ENCODE results near the gene TOB1. TPM values are rescaled to one million over a fixed set of nuclear protein-coding genes. Genes with fewer than 3 reads are reported as not detected.

Gene TOB1
- total RNA-seq, 1 donor: 18.6 TPM

- no peak for DNase-seq (ENCODE audit: low read depth)
- no peak for TF ChIP-seq CTCF (IDR thresholded peaks at IDR 0.05; ENCODE audit: insufficient read depth, low read depth, low read length)
- no peak overlapping the region for H3K4me3 ChIP-seq (ENCODE audit: low read depth, low read length)
These were observed 23.5 kb upstream of the TOB1 start for GRCh38 chr17:50889528-50890118.

- no peak overlapping the region for H3K4me3 ChIP-seq (ENCODE audit: low read depth, low read length)
- no peak for DNase-seq (ENCODE audit: low read depth)
- TF ChIP-seq CTCF (IDR thresholded peaks at IDR 0.05; ENCODE audit: insufficient read depth, low read depth, low read length): no peak
These were observed 21.6 kb upstream of the TOB1 start for GRCh38 chr17:50887705-50888245.

- no peak overlapping the region for H3K4me3 ChIP-seq (ENCODE audit: low read depth, low read length)
- DNase-seq (ENCODE audit: low read depth): no peak
- no peak for TF ChIP-seq CTCF (IDR thresholded peaks at IDR 0.05; ENCODE audit: insufficient read depth, low read depth, low read length)
These were observed 18.5 kb upstream of the TOB1 start for GRCh38 chr17:50884439-50885311.

GRCh38 chr17:50883850-50884438 is 17.8 kb upstream of the TOB1 start:
- no peak overlapping the region for H3K4me3 ChIP-seq (ENCODE audit: low read depth, low read length)
- no peak for DNase-seq (ENCODE audit: low read depth)
- no peak for TF ChIP-seq CTCF (IDR thresholded peaks at IDR 0.05; ENCODE audit: insufficient read depth, low read depth, low read length)

GRCh38 chr17:50882851-50883250 is 16.7 kb upstream of the TOB1 start:
- no peak for TF ChIP-seq CTCF (IDR thresholded peaks at IDR 0.05; ENCODE audit: insufficient read depth, low read depth, low read length)
- H3K4me3 ChIP-seq (ENCODE audit: low read depth, low read length): no peak overlapping the region
- DNase-seq (ENCODE audit: low read depth): peak; percentile 40

GRCh38 chr17:50881182-50881581 is 15.0 kb upstream of the TOB1 start:
- DNase-seq (ENCODE audit: low read depth): no peak
- no peak for TF ChIP-seq CTCF (IDR thresholded peaks at IDR 0.05; ENCODE audit: insufficient read depth, low read depth, low read length)
- H3K4me3 ChIP-seq (ENCODE audit: low read depth, low read length): no peak overlapping the region

All from fibroblast of villous mesenchyme (primary cell).